DOHH2 (cell line): ENCODE data around the gene HSBP1.
A peak's percentile ranks its signal among the peaks of the same experiment; 100 is the strongest.

Source experiments
- H3F3A ChIP-seq: fragments of 200-600 bp; sonication (generic), shearing (Covaris generic); 2 replicates; pipeline ENCODE4 v1.6.0; 2016; ENCODE audit warnings: antibody characterized with exemption, mild to moderate bottlenecking; ENCODE audit not compliant: control insufficient read depth, insufficient read depth
- H3K27ac ChIP-seq: fragments of 200-600 bp; sonication (generic); 2 replicates; pipeline ENCODE4 v1.5.1; 2014; ENCODE audit warnings: low read depth, mild to moderate bottlenecking, low read length, moderate library complexity
- H3K27me3 ChIP-seq: fragments of 200-600 bp; sonication (generic); 2 replicates; pipeline ENCODE4 v1.6.1; 2014; ENCODE audit warnings: mild to moderate bottlenecking, low read length, mixed read lengths; ENCODE audit not compliant: control insufficient read depth
- H3K36me3 ChIP-seq: fragments of 200-600 bp; sonication (generic); 2 replicates; pipeline ENCODE4 v1.6.1; 2014; ENCODE audit warnings: mild to moderate bottlenecking, low read length, moderate library complexity, mixed read lengths; ENCODE audit not compliant: control insufficient read depth
- H3K4me1 ChIP-seq: fragments of 200-600 bp; sonication (generic); 2 replicates; pipeline ENCODE4 v1.6.1; 2014; ENCODE audit warnings: mild to moderate bottlenecking, low read length, mixed read lengths; ENCODE audit not compliant: control insufficient read depth
- H3K4me2 ChIP-seq: fragments of 200-600 bp; sonication (generic); 2 replicates; pipeline ENCODE4 v1.6.0; 2014; ENCODE audit warnings: mild to moderate bottlenecking, low read length, moderate library complexity
- H3K4me3 ChIP-seq: fragments of 200-600 bp; sonication (generic); 2 replicates; pipeline ENCODE4 v1.5.1; 2014; ENCODE audit warnings: mild to moderate bottlenecking, low read length, mixed read lengths
- H3K79me2 ChIP-seq: fragments of 200-600 bp; sonication (generic); 2 replicates; pipeline ENCODE4 v1.6.1; 2014; ENCODE audit warnings: mild to moderate bottlenecking, low read length, mixed read lengths; ENCODE audit not compliant: control insufficient read depth
- H3K9me2 ChIP-seq: fragments of 200-600 bp; sonication (generic); replicated peaks from 2 replicates; pipeline ENCODE4 v1.6.1; 2014; ENCODE audit warnings: mild to moderate bottlenecking, low read length, mixed read lengths; ENCODE audit not compliant: control insufficient read depth
- H3K9me3 ChIP-seq: fragments of 200-600 bp; sonication (generic); 2 replicates; pipeline ENCODE4 v1.6.1; 2014; ENCODE audit warnings: antibody characterized with exemption, low read length, mixed read lengths; ENCODE audit not compliant: control insufficient read depth, insufficient read depth
- H4K20me1 ChIP-seq: fragments of 200-600 bp; sonication (generic); 2 replicates; pipeline ENCODE4 v1.6.0; 2014; ENCODE audit warnings: low read depth, mild to moderate bottlenecking, antibody characterized with exemption, low read length, moderate library complexity; ENCODE audit not compliant: control insufficient read depth, insufficient read depth
- CTCF ChIP-seq: fragments of 200-600 bp; sonication (generic); IDR thresholded peaks from one replicate; pipeline ENCODE4 v1.5.1; 2014; ENCODE audit warnings: antibody characterized with exemption, mild to moderate bottlenecking, low read depth, low read length; ENCODE audit not compliant: poor library complexity, severe bottlenecking
- EZH2phosphoT487 ChIP-seq: fragments of 200-600 bp; sonication (generic); IDR thresholded peaks from 2 replicates; pipeline ENCODE4 v1.6.1; 2017; ENCODE audit warnings: borderline replicate concordance, mild to moderate bottlenecking, antibody characterized with exemption, low read length, moderate library complexity, mixed read lengths

HSBP1 gene

GRCh38 chr16:83803811-83804210 lies 4.0 kb upstream of the HSBP1 start:
- Histone ChIP-seq H3K27me3 (peaks cover 4% of the 10 kb centered on the region; the same call in 1 of the 2 replicates), H3K9me2 (no peaks in the 10 kb centered on the region), H3K9me3 (peaks cover 4% of the 10 kb centered on the region; the same call in 1 of the 2 replicates), H4K20me1 (peaks cover 6% of the 10 kb centered on the region; the same call in 1 of the 2 replicates), H3K4me3 (no peak overlapping the region), H3F3A (no peaks in the 10 kb centered on the region), H3K4me1 (peaks cover 23% of the 10 kb centered on the region), H3K27ac (no peak overlapping the region), H3K36me3 (peaks cover 10% of the 10 kb centered on the region), H3K79me2 (peaks cover 10% of the 10 kb centered on the region), H3K4me2 (no peak overlapping the region)
- TF ChIP-seq EZH2phosphoT487 (no peak), CTCF (no peak)

GRCh38 chr16:83804366-83804765 lies 3.4 kb upstream of the HSBP1 start:
- Histone ChIP-seq H4K20me1 (peaks cover 9% of the 10 kb centered on the region; the same call in 1 of the 2 replicates), H3K4me1 (peaks cover 27% of the 10 kb centered on the region), H3F3A (no peaks in the 10 kb centered on the region), H3K79me2 (peaks cover 16% of the 10 kb centered on the region), H3K9me2 (no peaks in the 10 kb centered on the region), H3K4me3 (no peak overlapping the region), H3K4me2 (no peak overlapping the region), H3K9me3 (peaks cover 4% of the 10 kb centered on the region; the same call in 1 of the 2 replicates), H3K36me3 (peaks cover 13% of the 10 kb centered on the region), H3K27ac (no peak overlapping the region), H3K27me3 (peaks cover 3% of the 10 kb centered on the region; the same call in 1 of the 2 replicates)
- no peak for TF ChIP-seq CTCF
- TF ChIP-seq EZH2phosphoT487, result no peak

- peaks cover 32% of the 10 kb centered on the region for H3K79me2 ChIP-seq
- H3K4me2 ChIP-seq, result peak overlapping the region; percentile 29
- H3K4me3 ChIP-seq, result peak overlapping the region; percentile 8; the same call in 1 of the 2 replicates
- peaks cover 27% of the 10 kb centered on the region for H3K4me1 ChIP-seq
- TF ChIP-seq EZH2phosphoT487 (no peak), CTCF (no peak)
- H3K27me3 ChIP-seq, result no peaks in the 10 kb centered on the region
- peaks cover 9% of the 10 kb centered on the region; the same call in 1 of the 2 replicates for H4K20me1 ChIP-seq
- no peaks in the 10 kb centered on the region for H3K9me2 ChIP-seq
- H3F3A ChIP-seq, result no peaks in the 10 kb centered on the region
- H3K27ac ChIP-seq, result no peak overlapping the region
- peaks cover 4% of the 10 kb centered on the region; the same call in 1 of the 2 replicates for H3K9me3 ChIP-seq
- H3K36me3 ChIP-seq, result peaks cover 28% of the 10 kb centered on the region
These were observed 1.7 kb upstream of the HSBP1 start for GRCh38 chr16:83806036-83806435.

- Histone ChIP-seq H3K9me2 (no peaks in the 10 kb centered on the region), H3K4me1 (peaks cover 27% of the 10 kb centered on the region), H3K36me3 (peaks cover 35% of the 10 kb centered on the region), H3K9me3 (peaks cover 4% of the 10 kb centered on the region; the same call in 1 of the 2 replicates), H3F3A (no peaks in the 10 kb centered on the region), H3K4me2 (peak overlapping the region; percentile 29; the same call in 1 of the 2 replicates), H3K27ac (no peak overlapping the region), H3K4me3 (peak overlapping the region; percentile 8; the same call in 1 of the 2 replicates), H4K20me1 (peaks cover 9% of the 10 kb centered on the region; the same call in 1 of the 2 replicates), H3K79me2 (peaks cover 33% of the 10 kb centered on the region), H3K27me3 (no peaks in the 10 kb centered on the region)
- TF ChIP-seq CTCF, result no peak
- TF ChIP-seq EZH2phosphoT487, result no peak
These were observed 1.0 kb upstream of the HSBP1 start for GRCh38 chr16:83806731-83807130.
